Esophagus squamous epithelium (tissue), 5 donors: ENCODE results near the gene DHRS2. TPM values are rescaled to one million over a fixed set of nuclear protein-coding genes. Genes with fewer than 3 reads are reported as not detected.

Experiments
- DNase-seq: peaks from one replicate; lab custom pipeline; 2025; lab: John Stamatoyannopoulos, UW
- H3K27ac ChIP-seq, 4 donors: fragments of 200-600 bp; sonication (generic); one replicate each; pipeline ENCODE4 v1.5.1; 2016 to 2019; ENCODE audit warnings: mild to moderate bottlenecking in 1 of 4
- H3K27me3 ChIP-seq, 4 donors: fragments of 200-600 bp; sonication (generic); 1 replicate in 3 of 4; 2 replicates in 1 of 4; pipeline versions ENCODE4 v1.5.1 to v1.6.0; 2017 to 2021; ENCODE audit warnings: antibody characterized with exemption in 1 of 4
- H3K36me3 ChIP-seq, 3 donors: fragments of 200-600 bp; sonication (generic); one replicate each; pipeline ENCODE4 v1.5.1; 2016 to 2019
- H3K4me1 ChIP-seq, 3 donors: fragments of 200-600 bp; sonication (generic); one replicate each; pipeline ENCODE4 v1.5.1; 2017 to 2019
- H3K4me3 ChIP-seq, 4 donors: fragments of 200-600 bp; sonication (generic); 1 replicate in 3 of 4; 2 replicates in 1 of 4; pipeline ENCODE4 v1.5.1; 2016 to 2019; ENCODE audit warnings: mild to moderate bottlenecking in 2 of 4, moderate library complexity in 1 of 4
- H3K9me3 ChIP-seq, 3 donors: fragments of 200-600 bp; sonication (generic); one replicate each; pipeline ENCODE4 v1.5.1; 2016 to 2019
- POLR2A ChIP-seq, 4 donors: fragments of 450-650 bp; IDR thresholded peaks; one replicate each; pipeline ENCODE4 v1.6.1; 2017; ENCODE audit warnings: antibody characterized with exemption in 4 of 4, mild to moderate bottlenecking in 4 of 4, moderate library complexity in 3 of 4
- WGBS, 2 donors: methylation state at CpG; one replicate each; pipeline ENCODE4 v1.1.5; 2018; 5-methylcytosine and 5-hydroxymethylcytosine counted together
- intact Hi-C: fragments of 100-400 bp; cut with DNase I; formaldehyde crosslinking; loops from one replicate; pipeline ENCODE4 v1.15.0; 2022
- total RNA-seq, 4 donors: library from RNA; depleted of rRNA; stranded (reverse); fragments of >200 nt; gene quantifications; one replicate each; pipeline ENCODE4 v1.1.0, GENCODE V29; 2016
- TF ChIP-seq, protein P1 (sequence below), 6 experiments: fragments of 450-650 bp in 4 of 6; fragments of 200-600 bp in 2 of 6; sonication (generic) in 2 of 6; IDR thresholded peaks; one replicate each; pipeline ENCODE4 v1.5.1; 2016 to 2019; ENCODE audit warnings: antibody characterized with exemption in 6 of 6, mild to moderate bottlenecking in 4 of 6, moderate library complexity in 4 of 6
- donor health status: DM: yes; HTN: yes; CAD: no.

The DHRS2 gene
- total RNA-seq, 4 donors from 2014 or later, result 0.19 to 0.31 TPM; not detected in 2

GRCh38 chr14:23661542-23661941 is 25.4 kb downstream of the DHRS2 start:
- TF ChIP-seq, protein P1, sequence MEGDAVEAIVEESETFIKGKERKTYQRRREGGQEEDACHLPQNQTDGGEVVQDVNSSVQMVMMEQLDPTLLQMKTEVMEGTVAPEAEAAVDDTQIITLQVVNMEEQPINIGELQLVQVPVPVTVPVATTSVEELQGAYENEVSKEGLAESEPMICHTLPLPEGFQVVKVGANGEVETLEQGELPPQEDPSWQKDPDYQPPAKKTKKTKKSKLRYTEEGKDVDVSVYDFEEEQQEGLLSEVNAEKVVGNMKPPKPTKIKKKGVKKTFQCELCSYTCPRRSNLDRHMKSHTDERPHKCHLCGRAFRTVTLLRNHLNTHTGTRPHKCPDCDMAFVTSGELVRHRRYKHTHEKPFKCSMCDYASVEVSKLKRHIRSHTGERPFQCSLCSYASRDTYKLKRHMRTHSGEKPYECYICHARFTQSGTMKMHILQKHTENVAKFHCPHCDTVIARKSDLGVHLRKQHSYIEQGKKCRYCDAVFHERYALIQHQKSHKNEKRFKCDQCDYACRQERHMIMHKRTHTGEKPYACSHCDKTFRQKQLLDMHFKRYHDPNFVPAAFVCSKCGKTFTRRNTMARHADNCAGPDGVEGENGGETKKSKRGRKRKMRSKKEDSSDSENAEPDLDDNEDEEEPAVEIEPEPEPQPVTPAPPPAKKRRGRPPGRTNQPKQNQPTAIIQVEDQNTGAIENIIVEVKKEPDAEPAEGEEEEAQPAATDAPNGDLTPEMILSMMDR (IDR thresholded peaks at IDR 0.05), result no peak
- TF ChIP-seq POLR2A (IDR thresholded peaks at IDR 0.05), result no peak
- Histone ChIP-seq H3K9me3 (no peaks in the 10 kb centered on the region), H3K27ac (no peak overlapping the region), H3K27me3 (peaks cover 0 to 15% (median 0%) of the 10 kb centered on the region in 4 donors), H3K36me3 (no peaks in the 10 kb centered on the region), H3K4me3 (no peak overlapping the region), H3K4me1 (no peaks in the 10 kb centered on the region)
- intact Hi-C loops, result no loop called here
- DNase-seq, result no peak
- 50 to 75% methylated on average over 5 of the region's 5 CpGs for WGBS, 2 donors

DNA sequence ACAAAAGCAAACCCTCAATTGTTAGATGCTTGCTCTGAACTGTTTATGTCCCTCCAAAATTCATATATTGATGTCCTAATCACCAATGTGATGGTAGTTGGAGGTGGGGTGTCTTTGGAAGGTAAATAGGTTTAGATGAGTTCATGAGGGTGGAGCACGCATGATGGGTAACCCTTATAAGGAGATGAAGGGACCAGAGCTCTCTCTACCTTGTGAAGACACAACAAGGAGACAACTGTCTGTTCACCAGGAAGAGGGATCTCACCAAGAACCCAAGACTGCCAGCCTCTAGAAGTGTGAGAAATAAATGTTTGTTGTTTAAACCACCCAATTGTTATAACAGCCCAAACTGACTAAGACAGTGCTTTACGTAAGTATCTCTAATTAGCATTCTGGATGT is 27.0 kb downstream of the DHRS2 start:
- DNase-seq, result no peak
- Histone ChIP-seq H3K9me3 (no peaks in the 10 kb centered on the region), H3K4me3 (no peak overlapping the region), H3K36me3 (no peaks in the 10 kb centered on the region), H3K27ac (no peak overlapping the region), H3K27me3 (peaks cover 0 to 15% (median 0%) of the 10 kb centered on the region in 4 donors), H3K4me1 (no peaks in the 10 kb centered on the region)
- WGBS, 2 donors, result 95 to 96% methylated on average over 2 of the region's 2 CpGs
- intact Hi-C loops, result no loop called here
- TF ChIP-seq POLR2A (IDR thresholded peaks at IDR 0.05), result no peak
- TF ChIP-seq, protein P1 (IDR thresholded peaks at IDR 0.05), result no peak

GRCh38 chr14:23663711-23664110 is 27.5 kb downstream of the DHRS2 start:
- Histone ChIP-seq H3K9me3 (no peaks in the 10 kb centered on the region), H3K36me3 (no peaks in the 10 kb centered on the region), H3K27ac (no peak overlapping the region), H3K4me3 (no peak overlapping the region), H3K4me1 (no peaks in the 10 kb centered on the region), H3K27me3 (peaks cover 0 to 9% (median 0%) of the 10 kb centered on the region in 4 donors)
- WGBS, 2 donors, result 59 to 73% methylated on average over 5 of the region's 5 CpGs
- intact Hi-C loops, result no loop called here
- TF ChIP-seq, protein P1 (IDR thresholded peaks at IDR 0.05), result no peak
- TF ChIP-seq POLR2A (IDR thresholded peaks at IDR 0.05), result no peak
- no peak for DNase-seq

GRCh38 chr14:23664207-23664885 is 28.2 kb downstream of the DHRS2 start:
- Histone ChIP-seq H3K4me1 (peaks cover 0 to 3% (median 0%) of the 10 kb centered on the region in 3 donors), H3K4me3 (no peak overlapping the region), H3K9me3 (no peaks in the 10 kb centered on the region), H3K27me3 (peaks cover 0 to 4% (median 0%) of the 10 kb centered on the region in 4 donors), H3K36me3 (no peaks in the 10 kb centered on the region), H3K27ac (no peak overlapping the region)
- no peak for DNase-seq
- intact Hi-C loops, result no loop called here
- WGBS, 2 donors, result 69 to 95% methylated on average over 5 of the region's 5 CpGs
- TF ChIP-seq, protein P1 (IDR thresholded peaks at IDR 0.05), result no peak
- no peak for TF ChIP-seq POLR2A (IDR thresholded peaks at IDR 0.05)

DNA sequence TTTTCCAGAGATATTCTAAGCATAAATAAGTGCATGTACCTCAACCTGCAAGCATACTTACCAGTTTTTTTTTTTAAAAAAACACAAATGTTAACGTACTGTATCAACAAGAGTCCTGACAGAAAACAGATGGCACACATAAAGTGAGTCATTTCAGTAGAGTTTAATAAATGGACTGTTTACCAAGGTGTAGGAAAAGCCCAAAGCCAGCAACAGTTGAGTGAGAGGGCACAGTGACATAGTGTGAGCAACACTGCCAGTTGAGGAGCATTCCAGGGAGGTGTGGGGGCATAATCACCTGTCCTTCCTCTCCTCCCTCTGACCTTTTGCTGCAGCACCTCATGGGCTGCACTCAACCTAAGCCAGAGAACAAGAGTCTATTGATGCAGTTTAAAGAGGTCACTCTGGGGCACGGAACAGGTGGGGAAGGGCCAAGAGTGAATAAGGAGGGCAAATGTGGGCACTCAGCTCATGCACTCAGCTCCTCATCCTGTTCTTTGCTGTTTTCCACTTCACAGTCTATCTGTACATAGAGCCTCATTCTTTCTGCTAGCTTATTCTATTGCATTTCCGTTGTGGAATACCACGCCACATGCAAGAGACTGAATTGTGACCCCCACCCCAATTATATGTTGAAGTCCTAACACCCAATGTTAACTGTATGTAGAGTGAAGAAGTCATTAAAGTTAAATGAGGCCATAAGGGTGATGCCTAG is 29.3 kb downstream of the DHRS2 start:
- H3K27ac ChIP-seq, result no peak overlapping the region
- no peak overlapping the region for H3K4me3 ChIP-seq
- DNase-seq, result no peak
- TF ChIP-seq, protein P1 (IDR thresholded peaks at IDR 0.05), result no peak
- no peak for TF ChIP-seq POLR2A (IDR thresholded peaks at IDR 0.05)
- no peaks in the 10 kb centered on the region for H3K36me3 ChIP-seq
- H3K4me1 ChIP-seq, result peaks cover 0 to 9% (median 0%) of the 10 kb centered on the region in 3 donors
- WGBS, 2 donors, result 30 to 54% methylated on average over 4 of the region's 4 CpGs
- peaks cover 0 to 4% (median 0%) of the 10 kb centered on the region in 4 donors for H3K27me3 ChIP-seq
- intact Hi-C loops, result no loop called here
- no peaks in the 10 kb centered on the region for H3K9me3 ChIP-seq
